Sigmoid colon (tissue), 4 donors: ENCODE results near the gene CASTOR2.
"Not testable (repeated sequence)": the region's sequence is repeated elsewhere in the genome, so short reads cannot be mapped to it uniquely, and the experiment has no call there.

Source experiments
- EP300 ChIP-seq, 4 donors: sonication (generic); formaldehyde crosslinking; IDR thresholded peaks; one replicate each; pipeline ENCODE4 v1.6.1; 2017; ENCODE audit warnings: antibody characterized with exemption in 4 of 4
- POLR2A ChIP-seq, 2 donors: fragments of 450-650 bp; IDR thresholded peaks; one replicate each; pipeline ENCODE4 v1.6.1; 2016; ENCODE audit warnings: antibody characterized with exemption in 2 of 2, mild to moderate bottlenecking in 2 of 2, moderate library complexity in 2 of 2
- TF ChIP-seq, protein P1 (sequence below), 4 experiments: fragments of 450-650 bp in 3 of 4; fragments of 200-600 bp in 1 of 4; IDR thresholded peaks; one replicate each; pipeline ENCODE4 v1.5.1; 2016 to 2019; ENCODE audit warnings: antibody characterized with exemption in 4 of 4, mild to moderate bottlenecking in 3 of 4, moderate library complexity in 2 of 4

DNA sequence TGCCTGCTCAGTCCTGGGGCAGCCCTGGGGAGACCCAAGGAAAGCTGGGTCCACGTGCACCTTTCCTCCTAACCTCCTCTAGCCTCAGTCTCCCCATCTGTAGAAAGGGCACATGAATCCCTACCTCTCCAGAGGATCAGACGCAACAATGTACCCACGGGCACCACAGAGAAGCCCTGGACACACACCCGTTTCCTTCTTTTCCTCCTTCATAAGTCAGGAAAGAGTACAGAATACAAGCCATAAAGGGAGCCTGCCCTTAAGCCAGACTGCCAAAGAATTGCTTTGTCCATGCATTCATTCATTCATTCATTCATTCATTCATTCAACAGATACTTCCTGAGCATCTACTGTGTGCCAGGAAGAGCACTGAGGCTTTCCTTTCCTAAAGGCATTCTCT, 20.6 kb upstream of the CASTOR2 start:
- TF ChIP-seq, protein P1, sequence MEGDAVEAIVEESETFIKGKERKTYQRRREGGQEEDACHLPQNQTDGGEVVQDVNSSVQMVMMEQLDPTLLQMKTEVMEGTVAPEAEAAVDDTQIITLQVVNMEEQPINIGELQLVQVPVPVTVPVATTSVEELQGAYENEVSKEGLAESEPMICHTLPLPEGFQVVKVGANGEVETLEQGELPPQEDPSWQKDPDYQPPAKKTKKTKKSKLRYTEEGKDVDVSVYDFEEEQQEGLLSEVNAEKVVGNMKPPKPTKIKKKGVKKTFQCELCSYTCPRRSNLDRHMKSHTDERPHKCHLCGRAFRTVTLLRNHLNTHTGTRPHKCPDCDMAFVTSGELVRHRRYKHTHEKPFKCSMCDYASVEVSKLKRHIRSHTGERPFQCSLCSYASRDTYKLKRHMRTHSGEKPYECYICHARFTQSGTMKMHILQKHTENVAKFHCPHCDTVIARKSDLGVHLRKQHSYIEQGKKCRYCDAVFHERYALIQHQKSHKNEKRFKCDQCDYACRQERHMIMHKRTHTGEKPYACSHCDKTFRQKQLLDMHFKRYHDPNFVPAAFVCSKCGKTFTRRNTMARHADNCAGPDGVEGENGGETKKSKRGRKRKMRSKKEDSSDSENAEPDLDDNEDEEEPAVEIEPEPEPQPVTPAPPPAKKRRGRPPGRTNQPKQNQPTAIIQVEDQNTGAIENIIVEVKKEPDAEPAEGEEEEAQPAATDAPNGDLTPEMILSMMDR (IDR thresholded peaks at IDR 0.05) = not testable (repeated sequence)
- not testable (repeated sequence) for TF ChIP-seq POLR2A, EP300 (IDR thresholded peaks at IDR 0.05)
